Natural killer cell (primary cell): ENCODE measurements around the gene DAPK2. TPM values are rescaled to one million over a fixed set of nuclear protein-coding genes. Genes with fewer than 3 reads are reported as not detected.

Experiments used
- ATAC-seq, 3 donors: fragments of 150-1000 bp in 2 of 3; fragments of 200-7000 bp in 1 of 3; cut with Tn5 transposase; 1 replicate in 1 of 3; 2 replicates in 2 of 3; pipeline ENCODE4 v1.10.0; 2021; ENCODE audit warnings: mild to moderate bottlenecking in 2 of 3, moderate library complexity in 2 of 3
- DNase-seq, 2 donors: peaks; one replicate each; pipeline versions ENCODE4 v3.0.0 to v3.0.0-alpha.2; 2013 to 2021; ENCODE audit warnings: mixed read lengths in 1 of 2
- H3K27ac ChIP-seq: one replicate; pipeline ENCODE4 v1.5.1; 2013; ENCODE audit warnings: mild to moderate bottlenecking, low read length
- H3K27me3 ChIP-seq: one replicate; pipeline ENCODE4 v1.6.1; 2013; ENCODE audit warnings: low read length; ENCODE audit not compliant: control insufficient read depth, insufficient read depth
- H3K36me3 ChIP-seq: one replicate; pipeline ENCODE4 v1.6.1; 2013; ENCODE audit warnings: low read length; ENCODE audit not compliant: control insufficient read depth, insufficient read depth
- H3K4me1 ChIP-seq: one replicate; pipeline ENCODE4 v1.6.1; 2013; ENCODE audit warnings: low read length; ENCODE audit not compliant: control insufficient read depth, insufficient read depth
- H3K4me3 ChIP-seq: one replicate; pipeline ENCODE4 v1.5.1; 2013; ENCODE audit warnings: low read length
- H3K9me3 ChIP-seq: one replicate; pipeline ENCODE4 v1.6.1; 2013; ENCODE audit warnings: low read length; ENCODE audit not compliant: control insufficient read depth, insufficient read depth
- H3K27ac Mint-ChIP-seq, 2 donors: one replicate each; pipeline ENCODE4 v1.8.0; 2022; ENCODE audit warnings: mild to moderate bottlenecking in 2 of 2, mixed read lengths in 2 of 2, moderate library complexity in 1 of 2
- H3K27me3 Mint-ChIP-seq, 2 donors: one replicate each; pipeline ENCODE4 v1.8.0; 2022; ENCODE audit warnings: low read depth in 2 of 2, mixed read lengths in 2 of 2
- H3K36me3 Mint-ChIP-seq: one replicate; pipeline ENCODE4 v1.8.0; 2022; ENCODE audit warnings: mixed read lengths
- H3K4me1 Mint-ChIP-seq, 2 donors: one replicate each; pipeline ENCODE4 v1.8.0; 2022; ENCODE audit warnings: mixed read lengths in 2 of 2
- H3K4me3 Mint-ChIP-seq: one replicate; pipeline ENCODE4 v1.8.0; 2022; ENCODE audit warnings: mild to moderate bottlenecking, moderate library complexity, mixed read lengths
- H3K9me3 Mint-ChIP-seq, 2 donors: one replicate each; pipeline ENCODE4 v1.8.0; 2022; ENCODE audit warnings: mixed read lengths in 2 of 2
- CTCF ChIP-seq: fragments of 200-600 bp; IDR thresholded peaks from one replicate; pipeline ENCODE4 v1.8.0; 2022; ENCODE audit warnings: antibody characterized with exemption
- WGBS: methylation state at CpG from one replicate; pipeline ENCODE4 v1.1.7; 2013; ENCODE audit warnings: missing lambda C conversion rate; ENCODE audit not compliant: insufficient coverage; 5-methylcytosine and 5-hydroxymethylcytosine counted together
- intact Hi-C: fragments of 100-400 bp; cut with micrococcal nuclease; formaldehyde crosslinking; loops from one replicate; pipeline ENCODE4 v1.14.2; 2022
- total RNA-seq, 4 donors: library from RNA; stranded (reverse); fragments of 120-200 nt in 1 of 4; gene quantifications; one replicate each; pipeline versions ENCODE4 v1.2.3 to v1.2.4, GENCODE V29; 2013 to 2022

The DAPK2 gene
- total RNA-seq, 3 donors from 2014 or later (not counting 1 experiment from before 2014, with no cell fraction given) = 3.7 to 25.3 (median 6.0) TPM

GRCh38 chr15:63931556-63931955 lies 114.7 kb downstream of the DAPK2 start:
- no peaks in the 10 kb centered on the region for H3K4me1 ChIP-seq
- no peaks in the 10 kb centered on the region for H3K27me3 ChIP-seq
- H3K36me3 ChIP-seq = no peaks in the 10 kb centered on the region
- ATAC-seq = no peak
- Mint-ChIP-seq H3K9me3 (no peaks in the 10 kb centered on the region), H3K36me3 (no peaks in the 10 kb centered on the region), H3K27ac (no peak overlapping the region), H3K27me3 (peaks cover 0 to 5% of the 10 kb centered on the region in 2 donors), H3K4me1 (peaks cover 5 to 8% of the 10 kb centered on the region in 2 donors), H3K4me3 (no peak overlapping the region)
- H3K4me3 ChIP-seq = no peak overlapping the region
- WGBS = 94% methylated on average over 4 of the region's 4 CpGs
- no peak for DNase-seq
- no peak overlapping the region for H3K27ac ChIP-seq
- TF ChIP-seq CTCF = no peak
- no peaks in the 10 kb centered on the region for H3K9me3 ChIP-seq
- intact Hi-C loops = no loop called here

- H3K4me3 Mint-ChIP-seq = no peak overlapping the region
These were observed 116.3 kb downstream of the DAPK2 start for GRCh38 chr15:63930034-63930433.

DNA sequence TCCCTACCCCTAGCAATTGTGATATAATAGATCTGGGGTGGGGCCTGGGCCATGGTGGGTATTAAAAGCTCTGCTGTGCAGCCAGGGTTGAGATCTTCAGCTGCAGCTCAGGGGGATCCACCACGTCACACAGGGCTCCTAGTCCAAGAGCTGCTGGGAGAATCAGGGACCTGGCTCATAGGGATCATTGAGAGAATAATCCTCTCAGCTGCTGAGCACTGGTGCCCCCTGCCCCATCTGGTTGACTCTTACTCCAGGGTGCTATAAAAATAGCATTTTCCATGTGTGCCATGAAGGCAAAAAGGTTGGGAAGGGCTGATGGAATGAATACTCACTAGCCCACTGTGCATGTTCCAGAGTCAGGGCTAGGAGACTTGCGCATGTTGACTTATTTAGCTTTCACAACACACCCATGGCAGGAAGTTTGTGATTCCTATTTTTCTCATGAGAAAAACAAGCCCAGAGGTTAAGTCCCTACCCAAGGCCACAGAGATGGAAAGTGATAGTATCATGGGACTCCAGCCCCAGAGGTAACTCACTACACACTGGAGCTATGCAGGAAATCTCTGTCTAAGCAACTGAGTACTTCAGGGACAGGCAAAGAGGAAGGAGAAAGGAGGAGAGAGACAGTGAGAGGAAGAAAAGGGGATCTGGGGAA lies 118.0 kb downstream of the DAPK2 start:
- H3K27ac Mint-ChIP-seq = no peak overlapping the region

More at GRCh38 chr15:63930034-63930433, 116.3 kb downstream of the DAPK2 start:
- peaks cover 0 to 5% of the 10 kb centered on the region in 2 donors for H3K27me3 Mint-ChIP-seq
- Histone ChIP-seq H3K27me3 (no peaks in the 10 kb centered on the region), H3K4me3 (no peak overlapping the region), H3K9me3 (no peaks in the 10 kb centered on the region), H3K4me1 (no peaks in the 10 kb centered on the region), H3K36me3 (no peaks in the 10 kb centered on the region), H3K27ac (no peak overlapping the region)
- no peak for ATAC-seq
- H3K36me3 Mint-ChIP-seq = no peaks in the 10 kb centered on the region
- peaks cover 5 to 8% of the 10 kb centered on the region in 2 donors for H3K4me1 Mint-ChIP-seq
- WGBS = 96% methylated on average over 7 of the region's 7 CpGs
- DNase-seq = no peak
- no peaks in the 10 kb centered on the region for H3K9me3 Mint-ChIP-seq
- intact Hi-C loops = no loop called here
- H3K27ac Mint-ChIP-seq = no peak overlapping the region
- TF ChIP-seq CTCF = no peak

More for the DNA sequence above, 118.0 kb downstream of the DAPK2 start:
- Mint-ChIP-seq H3K9me3 (no peaks in the 10 kb centered on the region), H3K36me3 (no peaks in the 10 kb centered on the region), H3K4me1 (peaks cover 5 to 8% of the 10 kb centered on the region in 2 donors), H3K4me3 (no peak overlapping the region), H3K27me3 (peaks cover 0 to 5% of the 10 kb centered on the region in 2 donors)
- DNase-seq (no peak), ATAC-seq (no peak)
- H3K27me3 ChIP-seq = no peaks in the 10 kb centered on the region
- H3K4me3 ChIP-seq = no peak overlapping the region
- H3K4me1 ChIP-seq = no peaks in the 10 kb centered on the region
- H3K9me3 ChIP-seq = no peaks in the 10 kb centered on the region
- no peak overlapping the region for H3K27ac ChIP-seq
- intact Hi-C loops = no loop called here
- TF ChIP-seq CTCF = no peak
- 97% methylated on average over 1 of the region's 2 CpGs for WGBS
- no peaks in the 10 kb centered on the region for H3K36me3 ChIP-seq
